ENCODE measurements around the gene ZNF322.

Gene ZNF322

GRCh38 chr6:26604026-26604425 is 55.5 kb downstream of the ZNF322 start:
- WGBS (ENCODE audit: insufficient coverage) = 83% methylated on average over 1 of the region's 3 CpGs
- peaks cover 0 to 8% (median 0%) of the 10 kb centered on the region in 5 experiments for H3K27me3 ChIP-seq (replicated peaks in 2 of 5; ENCODE audit: control insufficient read depth in 4 of 5, insufficient read depth in 5 of 5, low read length in 4 of 5)
- H3K36me3 ChIP-seq (ENCODE audit: control insufficient read depth in 4 of 4, insufficient read depth in 4 of 4, low read length in 3 of 4) = peaks cover 0 to 14% (median 10%) of the 10 kb centered on the region in 4 experiments
- H3K9me3 ChIP-seq (ENCODE audit: control extremely low read depth in 1 of 5, control insufficient read depth in 4 of 5, insufficient read depth in 2 of 5, low read depth in 1 of 5, low read length in 4 of 5) = no peaks in the 10 kb centered on the region
- H3K27ac ChIP-seq (ENCODE audit: insufficient read depth in 1 of 2, low read depth in 1 of 2, low read length in 2 of 2, poor library complexity in 1 of 2, severe bottlenecking in 2 of 2) = no peak overlapping the region
- H3K4me1 ChIP-seq (ENCODE audit: control extremely low read depth in 1 of 4, control insufficient read depth in 4 of 4, insufficient read depth in 4 of 4, low read length in 3 of 4) = peaks cover 0 to 3% (median 0%) of the 10 kb centered on the region in 4 experiments
- POLR2A ChIA-PET = no interaction called here
- CTCF ChIA-PET = no interaction called here
- DNase-seq = no peak
- H3K4me3 ChIP-seq (ENCODE audit: control insufficient read depth in 1 of 7, extremely low read depth in 1 of 7, insufficient read depth in 4 of 7, low read depth in 2 of 7, low read length in 6 of 7) = no peak overlapping the region

GRCh38 chr6:26602262-26602661 is 57.3 kb downstream of the ZNF322 start:
- POLR2A ChIA-PET = no interaction called here
- H3K4me1 ChIP-seq (ENCODE audit: control extremely low read depth in 1 of 4, control insufficient read depth in 4 of 4, insufficient read depth in 4 of 4, low read length in 3 of 4) = peaks cover 3 to 12% (median 11%) of the 10 kb centered on the region in 4 experiments
- no peaks in the 10 kb centered on the region for H3K9me3 ChIP-seq (ENCODE audit: control extremely low read depth in 1 of 5, control insufficient read depth in 4 of 5, insufficient read depth in 2 of 5, low read depth in 1 of 5, low read length in 4 of 5)

GRCh38 chr6:26600759-26601158 is 58.8 kb downstream of the ZNF322 start:
- peaks cover 0 to 3% (median 0%) of the 10 kb centered on the region in 5 experiments for H3K27me3 ChIP-seq (replicated peaks in 2 of 5; ENCODE audit: control insufficient read depth in 4 of 5, insufficient read depth in 5 of 5, low read length in 4 of 5)
- H3K36me3 ChIP-seq (ENCODE audit: control insufficient read depth in 4 of 4, insufficient read depth in 4 of 4, low read length in 3 of 4) = peaks cover 0 to 24% (median 17%) of the 10 kb centered on the region in 4 experiments
- POLR2A ChIA-PET = no interaction called here
- peaks cover 3 to 20% (median 15%) of the 10 kb centered on the region in 4 experiments for H3K4me1 ChIP-seq (ENCODE audit: control extremely low read depth in 1 of 4, control insufficient read depth in 4 of 4, insufficient read depth in 4 of 4, low read length in 3 of 4)
- CTCF ChIA-PET = interaction anchor here (0.8 kb wide), 1 partner anchor 553 kb away, joined by 3 read pairs; no protein-coding TSS in a partner anchor
- H3K9me3 ChIP-seq (ENCODE audit: control extremely low read depth in 1 of 5, control insufficient read depth in 4 of 5, insufficient read depth in 2 of 5, low read depth in 1 of 5, low read length in 4 of 5) = no peaks in the 10 kb centered on the region
- no peak for DNase-seq
- H3K4me3 ChIP-seq (ENCODE audit: control insufficient read depth in 1 of 7, extremely low read depth in 1 of 7, insufficient read depth in 4 of 7, low read depth in 2 of 7, low read length in 6 of 7) = no peak overlapping the region
- no peak overlapping the region for H3K27ac ChIP-seq (ENCODE audit: insufficient read depth in 1 of 2, low read depth in 1 of 2, low read length in 2 of 2, poor library complexity in 1 of 2, severe bottlenecking in 2 of 2)

More at GRCh38 chr6:26602262-26602661, 57.3 kb downstream of the ZNF322 start:
- H3K36me3 ChIP-seq (ENCODE audit: control insufficient read depth in 4 of 4, insufficient read depth in 4 of 4, low read length in 3 of 4) = peaks cover 0 to 24% (median 17%) of the 10 kb centered on the region in 4 experiments
- CTCF ChIA-PET = interaction anchor here (0.9 kb wide), 1 partner anchor 9 kb away, joined by 3 read pairs; no protein-coding TSS in a partner anchor
- peaks cover 0 to 6% (median 0%) of the 10 kb centered on the region in 5 experiments for H3K27me3 ChIP-seq (replicated peaks in 2 of 5; ENCODE audit: control insufficient read depth in 4 of 5, insufficient read depth in 5 of 5, low read length in 4 of 5)
- H3K27ac ChIP-seq (ENCODE audit: insufficient read depth in 1 of 2, low read depth in 1 of 2, low read length in 2 of 2, poor library complexity in 1 of 2, severe bottlenecking in 2 of 2) = no peak overlapping the region
- no peak for DNase-seq
- no peak overlapping the region for H3K4me3 ChIP-seq (ENCODE audit: control insufficient read depth in 1 of 7, extremely low read depth in 1 of 7, insufficient read depth in 4 of 7, low read depth in 2 of 7, low read length in 6 of 7)
- 100% methylated on average over 1 of the region's 3 CpGs for WGBS (ENCODE audit: insufficient coverage)

- ChIA-PET CTCF (no interaction called here), POLR2A (no interaction called here)
- DNase-seq = no peak
- H3K9me3 ChIP-seq (ENCODE audit: control extremely low read depth in 1 of 5, control insufficient read depth in 4 of 5, insufficient read depth in 2 of 5, low read depth in 1 of 5, low read length in 4 of 5) = no peaks in the 10 kb centered on the region
- H3K27ac ChIP-seq (ENCODE audit: insufficient read depth in 1 of 2, low read depth in 1 of 2, low read length in 2 of 2, poor library complexity in 1 of 2, severe bottlenecking in 2 of 2) = no peak overlapping the region
- no CpG with 5 or more reads among the region's 1 CpG for WGBS (ENCODE audit: insufficient coverage)
- peaks cover 0 to 4% (median 0%) of the 10 kb centered on the region in 5 experiments for H3K27me3 ChIP-seq (replicated peaks in 2 of 5; ENCODE audit: control insufficient read depth in 4 of 5, insufficient read depth in 5 of 5, low read length in 4 of 5)
- H3K36me3 ChIP-seq (ENCODE audit: control insufficient read depth in 4 of 4, insufficient read depth in 4 of 4, low read length in 3 of 4) = peaks cover 0 to 24% (median 17%) of the 10 kb centered on the region in 4 experiments
- peaks cover 3 to 31% (median 19%) of the 10 kb centered on the region in 4 experiments for H3K4me1 ChIP-seq (ENCODE audit: control extremely low read depth in 1 of 4, control insufficient read depth in 4 of 4, insufficient read depth in 4 of 4, low read length in 3 of 4)
- H3K4me3 ChIP-seq (ENCODE audit: control insufficient read depth in 1 of 7, extremely low read depth in 1 of 7, insufficient read depth in 4 of 7, low read depth in 2 of 7, low read length in 6 of 7) = no peak overlapping the region
Measured at GRCh38 chr6:26599591-26599990, 60.0 kb downstream of the ZNF322 start.

GRCh38 chr6:26599134-26599533 is 60.4 kb downstream of the ZNF322 start:
- Histone ChIP-seq H3K36me3 (ENCODE audit: control insufficient read depth in 4 of 4, insufficient read depth in 4 of 4, low read length in 3 of 4) (peaks cover 0 to 24% (median 17%) of the 10 kb centered on the region in 4 experiments), H3K27me3 (replicated peaks in 2 of 5; ENCODE audit: control insufficient read depth in 4 of 5, insufficient read depth in 5 of 5, low read length in 4 of 5) (peaks cover 0 to 8% (median 0%) of the 10 kb centered on the region in 5 experiments), H3K27ac (ENCODE audit: insufficient read depth in 1 of 2, low read depth in 1 of 2, low read length in 2 of 2, poor library complexity in 1 of 2, severe bottlenecking in 2 of 2) (peak overlapping the region in 1 of 2 experiments; percentile 9), H3K4me1 (ENCODE audit: control extremely low read depth in 1 of 4, control insufficient read depth in 4 of 4, insufficient read depth in 4 of 4, low read length in 3 of 4) (peaks cover 3 to 31% (median 19%) of the 10 kb centered on the region in 4 experiments), H3K4me3 (ENCODE audit: control insufficient read depth in 1 of 7, extremely low read depth in 1 of 7, insufficient read depth in 4 of 7, low read depth in 2 of 7, low read length in 6 of 7) (no peak overlapping the region), H3K9me3 (ENCODE audit: control extremely low read depth in 1 of 5, control insufficient read depth in 4 of 5, insufficient read depth in 2 of 5, low read depth in 1 of 5, low read length in 4 of 5) (no peaks in the 10 kb centered on the region)
- WGBS (ENCODE audit: insufficient coverage) = 100% methylated on average over 1 of the region's 1 CpG
- POLR2A ChIA-PET = no interaction called here
- DNase-seq = no peak
- CTCF ChIA-PET = no interaction called here

GRCh38 chr6:26598267-26598666 is 61.3 kb downstream of the ZNF322 start:
- Histone ChIP-seq H3K4me1 (ENCODE audit: control extremely low read depth in 1 of 4, control insufficient read depth in 4 of 4, insufficient read depth in 4 of 4, low read length in 3 of 4) (peaks cover 3 to 31% (median 19%) of the 10 kb centered on the region in 4 experiments), H3K4me3 (ENCODE audit: control insufficient read depth in 1 of 7, extremely low read depth in 1 of 7, insufficient read depth in 4 of 7, low read depth in 2 of 7, low read length in 6 of 7) (peak overlapping the region in 5 of 7 experiments; percentile 92 to 100 (median 97)), H3K27me3 (replicated peaks in 2 of 5; ENCODE audit: control insufficient read depth in 4 of 5, insufficient read depth in 5 of 5, low read length in 4 of 5) (peaks cover 2 to 16% (median 6%) of the 10 kb centered on the region in 5 experiments), H3K36me3 (ENCODE audit: control insufficient read depth in 4 of 4, insufficient read depth in 4 of 4, low read length in 3 of 4) (peaks cover 0 to 24% (median 17%) of the 10 kb centered on the region in 4 experiments), H3K9me3 (ENCODE audit: control extremely low read depth in 1 of 5, control insufficient read depth in 4 of 5, insufficient read depth in 2 of 5, low read depth in 1 of 5, low read length in 4 of 5) (no peaks in the 10 kb centered on the region), H3K27ac (ENCODE audit: insufficient read depth in 1 of 2, low read depth in 1 of 2, low read length in 2 of 2, poor library complexity in 1 of 2, severe bottlenecking in 2 of 2) (peak overlapping the region in 1 of 2 experiments; percentile 93)
- 91% methylated on average over 22 of the region's 22 CpGs for WGBS (ENCODE audit: insufficient coverage)
- no peak for DNase-seq
- POLR2A ChIA-PET = no interaction called here
- CTCF ChIA-PET = no interaction called here

- ChIA-PET POLR2A (no interaction called here), CTCF (no interaction called here)
- Histone ChIP-seq H3K27ac (ENCODE audit: insufficient read depth in 1 of 2, low read depth in 1 of 2, low read length in 2 of 2, poor library complexity in 1 of 2, severe bottlenecking in 2 of 2) (peak overlapping the region; percentile 93), H3K4me3 (ENCODE audit: control insufficient read depth in 1 of 7, extremely low read depth in 1 of 7, insufficient read depth in 4 of 7, low read depth in 2 of 7, low read length in 6 of 7) (peak overlapping the region in 6 of 7 experiments; percentile 87 to 100 (median 96)), H3K36me3 (ENCODE audit: control insufficient read depth in 4 of 4, insufficient read depth in 4 of 4, low read length in 3 of 4) (peaks cover 0 to 24% (median 17%) of the 10 kb centered on the region in 4 experiments), H3K9me3 (ENCODE audit: control extremely low read depth in 1 of 5, control insufficient read depth in 4 of 5, insufficient read depth in 2 of 5, low read depth in 1 of 5, low read length in 4 of 5) (no peaks in the 10 kb centered on the region), H3K27me3 (replicated peaks in 2 of 5; ENCODE audit: control insufficient read depth in 4 of 5, insufficient read depth in 5 of 5, low read length in 4 of 5) (peaks cover 3 to 20% (median 8%) of the 10 kb centered on the region in 5 experiments), H3K4me1 (ENCODE audit: control extremely low read depth in 1 of 4, control insufficient read depth in 4 of 4, insufficient read depth in 4 of 4, low read length in 3 of 4) (peaks cover 3 to 31% (median 19%) of the 10 kb centered on the region in 4 experiments)
- DNase-seq = no peak
- 78% methylated on average over 17 of the region's 21 CpGs for WGBS (ENCODE audit: insufficient coverage)
Measured at GRCh38 chr6:26597821-26598220, 61.7 kb downstream of the ZNF322 start.

All from common myeloid progenitor, CD34-positive (primary cell).